ENCODE results near the gene MAD1L1.

DNA sequence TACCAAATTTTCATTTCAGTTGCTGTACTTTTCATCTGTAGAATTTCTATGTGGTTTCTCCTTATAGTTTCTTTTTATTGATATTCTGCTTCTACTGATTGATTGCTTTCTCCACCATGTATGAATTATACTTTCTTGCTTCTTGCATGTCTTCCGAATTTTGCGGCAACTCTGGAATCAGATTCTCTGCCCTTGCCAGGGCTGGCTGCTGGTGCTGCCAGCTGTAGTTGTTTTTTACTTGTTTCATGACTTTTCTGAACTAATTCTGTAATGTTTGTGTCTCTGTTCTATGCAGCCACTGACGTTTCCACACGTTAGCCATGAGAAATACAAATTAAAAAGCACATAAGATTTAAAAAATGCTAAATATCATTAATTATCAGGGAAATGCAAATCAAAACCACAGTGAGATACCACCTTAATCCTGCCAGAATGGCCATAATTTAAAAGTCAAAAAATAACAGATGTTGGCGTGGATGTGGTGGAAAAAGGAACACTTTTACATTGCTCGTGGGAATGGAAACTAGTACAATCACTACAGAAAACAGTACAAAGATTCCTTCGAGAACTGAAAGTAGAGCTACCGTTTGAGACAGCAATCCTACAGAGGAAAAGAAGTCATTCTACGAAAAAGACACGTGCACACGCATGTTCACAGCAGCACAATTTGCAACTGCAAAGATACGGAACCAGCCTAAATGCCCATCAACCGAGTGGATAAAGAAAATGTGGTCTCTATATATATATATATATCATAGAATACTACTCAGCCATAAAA lies 51.5 kb downstream of the MAD1L1 start:
- TF ChIP-seq MAFK (IDR thresholded peaks at IDR 0.05; ENCODE audit: low read depth, low read length), result no peak
- no peak for TF ChIP-seq BHLHE40 (IDR thresholded peaks at IDR 0.05; ENCODE audit: low read depth, low read length)
- TF ChIP-seq CTCF (conservative IDR thresholded peaks at IDR 0.05; ENCODE audit: low read depth, low read length), result no peak
- no peak for TF ChIP-seq SMC3 (IDR thresholded peaks at IDR 0.05; ENCODE audit: low read depth, low read length)
- TF ChIP-seq POLR2A (IDR thresholded peaks at IDR 0.05; ENCODE audit: low read depth, low read length), result no peak
- TF ChIP-seq RFX5 (IDR thresholded peaks at IDR 0.05; ENCODE audit: low read depth, low read length), result no peak
- TF ChIP-seq MXI1 (IDR thresholded peaks at IDR 0.05; ENCODE audit: borderline replicate concordance, low read depth, low read length), result no peak
- TF ChIP-seq CHD1 (IDR thresholded peaks at IDR 0.05; ENCODE audit: low read depth, low read length), result no peak
- TF ChIP-seq CEBPB (IDR thresholded peaks at IDR 0.05; ENCODE audit: low read depth, low read length), result no peak
- TF ChIP-seq RAD21 (IDR thresholded peaks at IDR 0.05; ENCODE audit: low read length), result no peak
